Tibial nerve (tissue), 4 donors: ENCODE results near the gene PEX14.

Source experiments
- CTCF ChIP-seq, 5 experiments: fragments of 200-600 bp in 3 of 5; fragments of 450-650 bp in 2 of 5; sonication (generic) in 3 of 5; IDR thresholded peaks; one replicate each; pipeline ENCODE4 v1.5.1; 2016 to 2019; ENCODE audit warnings: antibody characterized with exemption in 5 of 5, mild to moderate bottlenecking in 3 of 5, moderate library complexity in 2 of 5
- EP300 ChIP-seq, 2 donors: sonication (generic); formaldehyde crosslinking; IDR thresholded peaks; one replicate each; pipeline ENCODE4 v1.6.1; 2017; ENCODE audit warnings: antibody characterized with exemption in 2 of 2, mild to moderate bottlenecking in 1 of 2
- POLR2A ChIP-seq, 2 donors: fragments of 450-650 bp; IDR thresholded peaks; one replicate each; pipeline ENCODE4 v1.6.1; 2017; ENCODE audit warnings: antibody characterized with exemption in 2 of 2, mild to moderate bottlenecking in 2 of 2, moderate library complexity in 2 of 2

DNA sequence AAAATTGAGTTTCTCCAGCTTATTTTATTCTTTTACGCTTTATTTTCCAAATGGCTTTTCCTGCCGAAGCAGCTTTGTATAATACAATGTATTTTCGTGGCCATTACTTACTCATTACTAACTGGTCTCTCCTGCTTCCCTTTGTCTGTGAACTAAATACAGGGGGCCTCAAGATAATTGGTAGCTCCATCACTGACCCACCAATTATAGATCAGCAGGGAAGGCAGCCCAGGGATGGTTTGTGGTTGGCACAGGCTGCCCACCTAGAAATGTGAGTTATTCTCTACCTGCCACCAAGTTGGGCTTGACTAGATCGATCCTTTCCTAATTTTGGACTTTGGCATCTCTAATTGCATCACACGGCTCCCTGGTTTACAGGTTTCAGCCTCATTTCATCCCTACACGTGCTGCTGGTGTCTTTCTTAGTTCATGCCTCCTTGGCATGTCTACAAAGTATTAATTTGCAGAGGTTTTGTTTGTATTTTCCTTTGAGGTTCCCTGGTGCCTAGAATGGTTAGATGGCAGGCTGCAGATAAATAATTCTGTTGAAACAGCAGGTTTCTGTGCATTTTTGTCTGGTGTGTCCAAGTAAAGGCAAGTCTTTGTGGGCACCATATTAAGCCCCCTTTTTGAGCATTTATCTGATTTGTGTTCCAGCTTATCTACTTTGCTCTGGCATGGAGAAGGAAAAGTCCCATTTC, 35.2 kb downstream of the PEX14 start:
- TF ChIP-seq CTCF (IDR thresholded peaks at IDR 0.05) (no peak), POLR2A (IDR thresholded peaks at IDR 0.05) (no peak), EP300 (IDR thresholded peaks at IDR 0.05) (no peak)
